Stimulated activated naive CD8-positive, alpha-beta T cell treated with anti-CD3 and anti-CD28 coated beads, Interleukin-15, amount 100 ng/mL, for 72 hours (primary cell): ENCODE results near the gene DISP3.

Experiments
- ATAC-seq: fragments of 150-1000 bp; cut with Tn5 transposase; 2 replicates; pipeline ENCODE4 v1.10.0; 2021; ENCODE audit warnings: mild to moderate bottlenecking, moderate library complexity
- DNase-seq, 2 donors: peaks; one replicate each; pipeline ENCODE4 v3.0.0; 2021 to 2022
- H3K27ac Mint-ChIP-seq, 2 donors: one replicate each; pipeline ENCODE4 v1.8.0; 2022; ENCODE audit warnings: mild to moderate bottlenecking in 2 of 2, mixed read lengths in 2 of 2, moderate library complexity in 2 of 2
- H3K27me3 Mint-ChIP-seq: one replicate; pipeline ENCODE4 v1.8.0; 2022; ENCODE audit warnings: mixed read lengths
- H3K4me1 Mint-ChIP-seq: one replicate; pipeline ENCODE4 v1.8.0; 2022; ENCODE audit warnings: mild to moderate bottlenecking, mixed read lengths
- H3K4me3 Mint-ChIP-seq, 2 donors: one replicate each; pipeline ENCODE4 v1.8.0; 2022; ENCODE audit warnings: mild to moderate bottlenecking in 2 of 2, mixed read lengths in 2 of 2, moderate library complexity in 1 of 2
- H3K9me3 Mint-ChIP-seq, 2 donors: one replicate each; pipeline ENCODE4 v1.8.0; 2022; ENCODE audit warnings: mixed read lengths in 2 of 2

The DISP3 gene

GRCh38 chr1:11513681-11514080 is 34.7 kb downstream of the DISP3 start:
- no peak overlapping the region for H3K27ac Mint-ChIP-seq

GRCh38 chr1:11514366-11514765 is 35.4 kb downstream of the DISP3 start:
- DNase-seq (no peak), ATAC-seq (no peak)
- Mint-ChIP-seq H3K27me3 (no peaks in the 10 kb centered on the region), H3K9me3 (peaks cover 0 to 13% of the 10 kb centered on the region in 2 donors), H3K27ac (no peak overlapping the region), H3K4me1 (no peaks in the 10 kb centered on the region), H3K4me3 (no peak overlapping the region)

More at GRCh38 chr1:11513681-11514080, 34.7 kb downstream of the DISP3 start:
- DNase-seq (no peak), ATAC-seq (no peak)
- H3K9me3 Mint-ChIP-seq: peaks cover 7 to 13% of the 10 kb centered on the region in 2 donors
- no peaks in the 10 kb centered on the region for H3K27me3 Mint-ChIP-seq
- no peak overlapping the region for H3K4me3 Mint-ChIP-seq
- H3K4me1 Mint-ChIP-seq: no peaks in the 10 kb centered on the region

GRCh38 chr1:11515368-11516300 is 36.7 kb downstream of the DISP3 start:
- ATAC-seq (no peak), DNase-seq (no peak)
- H3K4me1 Mint-ChIP-seq: no peaks in the 10 kb centered on the region
- H3K9me3 Mint-ChIP-seq: peaks cover 0 to 13% of the 10 kb centered on the region in 2 donors
- H3K27me3 Mint-ChIP-seq: no peaks in the 10 kb centered on the region
- H3K27ac Mint-ChIP-seq: no peak overlapping the region
- H3K4me3 Mint-ChIP-seq: no peak overlapping the region

GRCh38 chr1:11516961-11517635 is 38.1 kb downstream of the DISP3 start:
- no peak for ATAC-seq
- H3K27ac Mint-ChIP-seq: no peak overlapping the region
- H3K9me3 Mint-ChIP-seq: peaks cover 0 to 6% of the 10 kb centered on the region in 2 donors
- no peaks in the 10 kb centered on the region for H3K27me3 Mint-ChIP-seq
- DNase-seq: no peak
- no peak overlapping the region for H3K4me3 Mint-ChIP-seq
- H3K4me1 Mint-ChIP-seq: no peaks in the 10 kb centered on the region

GRCh38 chr1:11518016-11518701 is 39.2 kb downstream of the DISP3 start:
- Mint-ChIP-seq H3K4me3 (no peak overlapping the region), H3K9me3 (no peaks in the 10 kb centered on the region), H3K27me3 (no peaks in the 10 kb centered on the region), H3K27ac (no peak overlapping the region), H3K4me1 (no peaks in the 10 kb centered on the region)
- no peak for ATAC-seq
- DNase-seq: no peak

- no peak for ATAC-seq
- no peak overlapping the region for H3K4me3 Mint-ChIP-seq
These were observed 40.1 kb downstream of the DISP3 start for GRCh38 chr1:11518791-11519628.

GRCh38 chr1:11519629-11520031 is 40.7 kb downstream of the DISP3 start:
- Mint-ChIP-seq H3K27ac (peak overlapping the region in 1 of 2 donors; percentile 90), H3K9me3 (no peaks in the 10 kb centered on the region), H3K4me3 (no peak overlapping the region), H3K27me3 (no peaks in the 10 kb centered on the region), H3K4me1 (no peaks in the 10 kb centered on the region)
- DNase-seq: no peak
- no peak for ATAC-seq

More at GRCh38 chr1:11518791-11519628, 40.1 kb downstream of the DISP3 start:
- DNase-seq: no peak
- Mint-ChIP-seq H3K27ac (no peak overlapping the region), H3K9me3 (no peaks in the 10 kb centered on the region), H3K4me1 (no peaks in the 10 kb centered on the region), H3K27me3 (no peaks in the 10 kb centered on the region)

- H3K4me1 Mint-ChIP-seq: no peaks in the 10 kb centered on the region
- no peak for ATAC-seq
These were observed 41.7 kb downstream of the DISP3 start for GRCh38 chr1:11520531-11521233.

GRCh38 chr1:11521582-11522399 is 42.8 kb downstream of the DISP3 start:
- H3K4me1 Mint-ChIP-seq: no peaks in the 10 kb centered on the region
- no peak overlapping the region for H3K4me3 Mint-ChIP-seq
- no peaks in the 10 kb centered on the region for H3K9me3 Mint-ChIP-seq
- no peak for DNase-seq
- peak overlapping the region; percentile 53 to 87 for H3K27ac Mint-ChIP-seq
- H3K27me3 Mint-ChIP-seq: no peaks in the 10 kb centered on the region
- no peak for ATAC-seq

More at GRCh38 chr1:11520531-11521233, 41.7 kb downstream of the DISP3 start:
- H3K4me3 Mint-ChIP-seq: no peak overlapping the region
- no peak overlapping the region for H3K27ac Mint-ChIP-seq
- no peaks in the 10 kb centered on the region for H3K27me3 Mint-ChIP-seq
- DNase-seq: no peak
- no peaks in the 10 kb centered on the region for H3K9me3 Mint-ChIP-seq

GRCh38 chr1:11522400-11523235 is 43.7 kb downstream of the DISP3 start:
- Mint-ChIP-seq H3K27ac (peak overlapping the region; percentile 39 to 81), H3K27me3 (no peaks in the 10 kb centered on the region), H3K4me1 (no peaks in the 10 kb centered on the region), H3K4me3 (no peak overlapping the region), H3K9me3 (no peaks in the 10 kb centered on the region)
- ATAC-seq (no peak), DNase-seq (no peak)

- DNase-seq: no peak
- ATAC-seq: no peak
- Mint-ChIP-seq H3K27ac (peak overlapping the region in 1 of 2 donors; percentile 81), H3K4me1 (no peaks in the 10 kb centered on the region), H3K27me3 (no peaks in the 10 kb centered on the region), H3K9me3 (no peaks in the 10 kb centered on the region), H3K4me3 (no peak overlapping the region)
These were observed 44.3 kb downstream of the DISP3 start for GRCh38 chr1:11523261-11523660.

GRCh38 chr1:11523746-11524464 is 45.0 kb downstream of the DISP3 start:
- ATAC-seq: peak; percentile 13
- no peaks in the 10 kb centered on the region for H3K27me3 Mint-ChIP-seq
- H3K4me3 Mint-ChIP-seq: no peak overlapping the region
- no peak for DNase-seq
- H3K4me1 Mint-ChIP-seq: no peaks in the 10 kb centered on the region
- peak overlapping the region in 1 of 2 donors; percentile 6 for H3K27ac Mint-ChIP-seq
- no peaks in the 10 kb centered on the region for H3K9me3 Mint-ChIP-seq
